Left lung (tissue), 14 donors: ENCODE results near the gene ZNF568. TPM values are rescaled to one million over a fixed set of nuclear protein-coding genes. Genes with fewer than 3 reads are reported as not detected.
A peak's percentile ranks its signal among the peaks of the same experiment; 100 is the strongest.

Source experiments
- ATAC-seq: fragments of 200-7000 bp; cut with Tn5 transposase; one replicate; pipeline ENCODE4 v1.9.1; 2020; ENCODE audit warnings: moderate library complexity
- DNase-seq, 4 donors: peaks; one replicate each; pipeline ENCODE4 v3.0.0-alpha.2; 2013 to 2020
- H3K27ac ChIP-seq, 2 donors: fragments of 200-600 bp; sonication (generic) in 1 of 2; one replicate each; pipeline versions ENCODE4 v1.5.0 to v1.8.0; 2020 to 2021
- H3K27me3 ChIP-seq, 2 donors: fragments of 200-600 bp; sonication (generic) in 1 of 2; one replicate each; pipeline versions ENCODE4 v1.5.0 to v1.8.0; 2020 to 2021
- H3K36me3 ChIP-seq, 2 donors: fragments of 200-600 bp; sonication (generic) in 1 of 2; one replicate each; pipeline versions ENCODE4 v1.5.0 to v1.8.0; 2020 to 2021
- H3K4me1 ChIP-seq, 2 donors: fragments of 200-600 bp; one replicate each; pipeline ENCODE4 v1.8.0; 2021
- H3K4me3 ChIP-seq, 2 donors: fragments of 200-600 bp; sonication (generic) in 1 of 2; one replicate each; pipeline versions ENCODE4 v1.5.0 to v1.8.0; 2020 to 2021; ENCODE audit warnings: mild to moderate bottlenecking in 1 of 2
- H3K9me3 ChIP-seq, 2 donors: fragments of 200-600 bp; sonication (generic) in 1 of 2; one replicate each; pipeline versions ENCODE4 v1.5.0 to v1.8.0; 2020 to 2021
- CTCF ChIP-seq, 2 donors: fragments of 200-600 bp; sonication (generic) in 1 of 2; IDR thresholded peaks; one replicate each; pipeline versions ENCODE4 v1.5.0 to v1.8.0; 2021; ENCODE audit warnings: antibody characterized with exemption in 2 of 2
- intact Hi-C, 2 donors: fragments of 100-400 bp; cut with DNase I; formaldehyde crosslinking; loops; one replicate each; pipeline versions ENCODE4 v1.11.2 to v1.14.2; 2022
- long read RNA-seq, 12 donors: library from polyadenylated mRNA in 2 of 12; unstranded in 2 of 12; transcript quantifications; one replicate each; pipeline ENCODE4 v2.0.0 and lab custom pipeline, GENCODE V29; 2019 to 2026
- polyA plus RNA-seq, 6 donors: library from polyadenylated mRNA; unstranded; fragments of 120-200 nt; gene quantifications; one replicate each; pipeline ENCODE4 v1.2.1, GENCODE V29; 2013; ENCODE audit not compliant: insufficient read length in 6 of 6
- total RNA-seq, 2 donors: library from RNA; stranded (reverse); fragmentation: NEBNext Ultra II Directional; extraction: Animal tissue kit (Norgen Biotek cat#: 25700); gene quantifications; one replicate each; pipeline ENCODE4 v1.2.1, GENCODE V29; 2021
- donor health status: DM: no; HTN: yes; CAD: no.
- donor health status: DM: no; HTN: no; CAD: no.

Gene ZNF568
- total RNA-seq (1 to 10 TPM; 7.1 to 9.3 TPM), polyA plus RNA-seq (10 to 100 TPM; 25.5 to 31.8 (median 29.7) TPM)
- long read RNA-seq, donor 1, partial matches to known transcripts = 19 of 28 reads
- long read RNA-seq, donor 1, other reads (novel, unspliced or antisense) = 0 of 28 reads
- long read RNA-seq, donor 2, partial matches to known transcripts = 0 of 8 reads
- long read RNA-seq, donor 2, other reads (novel, unspliced or antisense) = 0 of 8 reads
- long read RNA-seq, donor 3, partial matches to known transcripts = 0 of 1 reads
- long read RNA-seq, donor 3, other reads (novel, unspliced or antisense) = 0 of 1 reads
- long read RNA-seq, donor 4, partial matches to known transcripts = 1 of 2 reads
- long read RNA-seq, donor 4, other reads (novel, unspliced or antisense) = 1 of 2 reads
- long read RNA-seq, donor 5, partial matches to known transcripts = 0 of 4 reads
- long read RNA-seq, donor 5, other reads (novel, unspliced or antisense) = 0 of 4 reads
- long read RNA-seq, donor 6, partial matches to known transcripts = 0 of 7 reads
- long read RNA-seq, donor 6, other reads (novel, unspliced or antisense) = 0 of 7 reads
- long read RNA-seq, donor 7, partial matches to known transcripts = 0 of 3 reads
- long read RNA-seq, donor 7, other reads (novel, unspliced or antisense) = 0 of 3 reads
- long read RNA-seq, donor 8, partial matches to known transcripts = 0 of 7 reads
- long read RNA-seq, donor 8, other reads (novel, unspliced or antisense) = 0 of 7 reads
- long read RNA-seq, donor 9 = 0 reads
- long read RNA-seq, donor 10, partial matches to known transcripts = 0 of 5 reads
- long read RNA-seq, donor 10, other reads (novel, unspliced or antisense) = 2 of 5 reads
- long read RNA-seq, donor 11 = 0 reads
- long read RNA-seq, donor 12, partial matches to known transcripts = 0 of 5 reads
- long read RNA-seq, donor 12, other reads (novel, unspliced or antisense) = 0 of 5 reads

- DNase-seq (peak; percentile 90 to 94 (median 92)), ATAC-seq (peak; percentile 99)
- H3K36me3 ChIP-seq = peaks cover 0 to 48% of the 10 kb centered on the region in 2 donors
- H3K27ac ChIP-seq = peak within 1 kb of the TSS; percentile 93 to 95
- H3K4me3 ChIP-seq = peak within 1 kb of the TSS; percentile 72 to 89
- peaks cover 8 to 15% of the 10 kb centered on the region in 2 donors for H3K4me1 ChIP-seq
- no peaks in the 10 kb centered on the region for H3K27me3 ChIP-seq
- H3K9me3 ChIP-seq = peaks cover 0 to 41% of the 10 kb centered on the region in 2 donors
- peak in 1 of 2 donors; percentile 49 for TF ChIP-seq CTCF (IDR thresholded peaks at IDR 0.05)
- intact Hi-C loops = no loop called here
These were observed at the start of gene ZNF568, which contains the start of gene ZNF829 for GRCh38 chr19:36915992-36916830. TSS of gene ZNF568 (plus strand) at chr19:36916332. CDS start at chr19:36922771, 6,439 bp downstream. TSS of gene ZNF829 (minus strand) at chr19:36916291. CDS start at chr19:36915167, 1,124 bp downstream.

- H3K27ac ChIP-seq = no peak overlapping the region
- H3K27me3 ChIP-seq = no peaks in the 10 kb centered on the region
- DNase-seq (no peak), ATAC-seq (no peak)
- no peak for TF ChIP-seq CTCF (IDR thresholded peaks at IDR 0.05)
- H3K36me3 ChIP-seq = peaks cover 0 to 81% of the 10 kb centered on the region in 2 donors
- intact Hi-C loops = no loop called here
- H3K4me3 ChIP-seq = no peak overlapping the region
- peaks cover 11 to 100% of the 10 kb centered on the region in 2 donors for H3K9me3 ChIP-seq
- no peaks in the 10 kb centered on the region for H3K4me1 ChIP-seq
These were observed 38.9 kb upstream of the ZNF568 start for GRCh38 chr19:36876993-36877938.

- Histone ChIP-seq H3K9me3 (peaks cover 20 to 100% of the 10 kb centered on the region in 2 donors), H3K27ac (no peak overlapping the region), H3K4me3 (no peak overlapping the region), H3K4me1 (no peaks in the 10 kb centered on the region), H3K36me3 (peaks cover 6 to 85% of the 10 kb centered on the region in 2 donors), H3K27me3 (no peaks in the 10 kb centered on the region)
- DNase-seq = no peak
- no peak for ATAC-seq
- TF ChIP-seq CTCF (IDR thresholded peaks at IDR 0.05) = no peak
- intact Hi-C loops = no loop called here
These were observed 24.3 kb upstream of the ZNF568 start for GRCh38 chr19:36891768-36892357.

- Histone ChIP-seq H3K4me1 (no peaks in the 10 kb centered on the region), H3K27ac (no peak overlapping the region), H3K36me3 (peaks cover 6 to 100% of the 10 kb centered on the region in 2 donors), H3K9me3 (peaks cover 20 to 100% of the 10 kb centered on the region in 2 donors), H3K4me3 (no peak overlapping the region), H3K27me3 (no peaks in the 10 kb centered on the region)
- DNase-seq = no peak
- intact Hi-C loops = no loop called here
- no peak for TF ChIP-seq CTCF (IDR thresholded peaks at IDR 0.05)
- ATAC-seq = no peak
These were observed 21.2 kb upstream of the ZNF568 start for GRCh38 chr19:36894849-36895383.
